ENCODE data around the gene GALNT4. TPM values are rescaled to one million over a fixed set of nuclear protein-coding genes. Genes with fewer than 3 reads are reported as not detected.

GALNT4 gene
- total RNA-seq, 1 donor from 2014 or later = 27.9 TPM

GRCh38 chr12:89476232-89476631 lies 48.4 kb downstream of the GALNT4 start:
- DNase-seq (ENCODE audit: low spot score, unreplicated experiment) = no peak
- Mint-ChIP-seq H3K27me3 (no peaks in the 10 kb centered on the region), H3K4me3 (ENCODE audit: low read depth) (no peak overlapping the region), H3K4me1 (ENCODE audit: low read depth) (peaks cover 5% of the 10 kb centered on the region), H3K36me3 (ENCODE audit: insufficient read depth) (peaks cover 2% of the 10 kb centered on the region), H3K9me3 (ENCODE audit: low read depth) (no peaks in the 10 kb centered on the region), H3K27ac (no peak overlapping the region)
- TF ChIP-seq CTCF (IDR thresholded peaks at IDR 0.05; ENCODE audit: unreplicated experiment) = no peak

GRCh38 chr12:89475203-89475990 lies 49.2 kb downstream of the GALNT4 start:
- Mint-ChIP-seq H3K27me3 (no peaks in the 10 kb centered on the region), H3K4me1 (ENCODE audit: low read depth) (peaks cover 10% of the 10 kb centered on the region), H3K9me3 (ENCODE audit: low read depth) (no peaks in the 10 kb centered on the region), H3K36me3 (ENCODE audit: insufficient read depth) (no peaks in the 10 kb centered on the region), H3K4me3 (ENCODE audit: low read depth) (no peak overlapping the region), H3K27ac (no peak overlapping the region)
- DNase-seq (ENCODE audit: low spot score, unreplicated experiment) = no peak
- TF ChIP-seq CTCF (IDR thresholded peaks at IDR 0.05; ENCODE audit: unreplicated experiment) = no peak

GRCh38 chr12:89474615-89475014 lies 50.0 kb downstream of the GALNT4 start:
- no peaks in the 10 kb centered on the region for H3K36me3 Mint-ChIP-seq (ENCODE audit: insufficient read depth)
- no peaks in the 10 kb centered on the region for H3K27me3 Mint-ChIP-seq
- peak overlapping the region; percentile 34 for H3K27ac Mint-ChIP-seq
- TF ChIP-seq CTCF (IDR thresholded peaks at IDR 0.05; ENCODE audit: unreplicated experiment) = no peak
- H3K4me1 Mint-ChIP-seq (ENCODE audit: low read depth) = peaks cover 10% of the 10 kb centered on the region
- H3K9me3 Mint-ChIP-seq (ENCODE audit: low read depth) = no peaks in the 10 kb centered on the region
- no peak overlapping the region for H3K4me3 Mint-ChIP-seq (ENCODE audit: low read depth)
- DNase-seq (ENCODE audit: low spot score, unreplicated experiment) = no peak

Other genes with a start within 250 kb of the GALNT4 start
- 80.1 and 85.8 TPM in 2 replicates for gene DUSP6, start 172.3 kb downstream of the GALNT4 start, total RNA-seq
- gene POC1B, start 1.3 kb upstream of the GALNT4 start, total RNA-seq = 32.0 and 34.4 TPM in 2 replicates
- gene ATP2B1, start 184.0 kb upstream of the GALNT4 start, total RNA-seq = 105 and 110 TPM in 2 replicates

Data from progenitor cell of endocrine pancreas (in vitro differentiated cells).